ENCODE data around the gene NT5C1B.

DNA sequence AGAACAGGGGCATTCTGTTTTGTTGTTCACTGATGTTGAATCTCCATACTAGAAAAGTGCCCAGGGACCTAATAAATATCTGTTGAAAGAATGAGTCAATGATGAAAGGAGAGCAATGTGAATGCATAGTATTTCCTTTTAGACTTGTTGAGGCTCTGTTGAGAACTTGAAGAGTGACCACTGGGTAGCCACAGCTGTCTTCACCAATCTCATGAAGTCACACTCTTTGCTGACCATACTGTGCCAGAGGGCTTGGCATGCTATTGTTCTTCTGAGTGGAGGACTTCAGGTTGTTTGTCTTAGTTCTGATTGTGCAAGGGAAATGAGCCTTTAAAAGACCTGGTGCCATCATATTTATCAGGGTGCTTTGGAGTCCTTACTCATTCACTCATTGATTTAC is 41.6 kb upstream of the NT5C1B start:
- TF ChIP-seq, protein P1, sequence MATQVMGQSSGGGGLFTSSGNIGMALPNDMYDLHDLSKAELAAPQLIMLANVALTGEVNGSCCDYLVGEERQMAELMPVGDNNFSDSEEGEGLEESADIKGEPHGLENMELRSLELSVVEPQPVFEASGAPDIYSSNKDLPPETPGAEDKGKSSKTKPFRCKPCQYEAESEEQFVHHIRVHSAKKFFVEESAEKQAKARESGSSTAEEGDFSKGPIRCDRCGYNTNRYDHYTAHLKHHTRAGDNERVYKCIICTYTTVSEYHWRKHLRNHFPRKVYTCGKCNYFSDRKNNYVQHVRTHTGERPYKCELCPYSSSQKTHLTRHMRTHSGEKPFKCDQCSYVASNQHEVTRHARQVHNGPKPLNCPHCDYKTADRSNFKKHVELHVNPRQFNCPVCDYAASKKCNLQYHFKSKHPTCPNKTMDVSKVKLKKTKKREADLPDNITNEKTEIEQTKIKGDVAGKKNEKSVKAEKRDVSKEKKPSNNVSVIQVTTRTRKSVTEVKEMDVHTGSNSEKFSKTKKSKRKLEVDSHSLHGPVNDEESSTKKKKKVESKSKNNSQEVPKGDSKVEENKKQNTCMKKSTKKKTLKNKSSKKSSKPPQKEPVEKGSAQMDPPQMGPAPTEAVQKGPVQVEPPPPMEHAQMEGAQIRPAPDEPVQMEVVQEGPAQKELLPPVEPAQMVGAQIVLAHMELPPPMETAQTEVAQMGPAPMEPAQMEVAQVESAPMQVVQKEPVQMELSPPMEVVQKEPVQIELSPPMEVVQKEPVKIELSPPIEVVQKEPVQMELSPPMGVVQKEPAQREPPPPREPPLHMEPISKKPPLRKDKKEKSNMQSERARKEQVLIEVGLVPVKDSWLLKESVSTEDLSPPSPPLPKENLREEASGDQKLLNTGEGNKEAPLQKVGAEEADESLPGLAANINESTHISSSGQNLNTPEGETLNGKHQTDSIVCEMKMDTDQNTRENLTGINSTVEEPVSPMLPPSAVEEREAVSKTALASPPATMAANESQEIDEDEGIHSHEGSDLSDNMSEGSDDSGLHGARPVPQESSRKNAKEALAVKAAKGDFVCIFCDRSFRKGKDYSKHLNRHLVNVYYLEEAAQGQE (IDR thresholded peaks at IDR 0.05; ENCODE audit: insufficient read depth in 1 of 2, low read depth in 2 of 2, low read length in 2 of 2) = no peak
- no peak for TF ChIP-seq POLR2AphosphoS5 (IDR thresholded peaks at IDR 0.05; ENCODE audit: low read depth, low read length)

All from PFSK-1 (cell line).